Aorta (tissue), 5 donors: Measurements from ENCODE around the gene CARD18. TPM values are rescaled to one million over a fixed set of nuclear protein-coding genes. Genes with fewer than 3 reads are reported as not detected.

Experiments
- ATAC-seq: fragments of 200-7000 bp; cut with Tn5 transposase; one replicate; pipeline ENCODE4 v1.9.1; 2022; ENCODE audit warnings: moderate library complexity; ENCODE audit not compliant: low FRiP score
- DNase-seq, 2 donors: peaks; one replicate each; pipeline ENCODE4 v3.0.0-alpha.2; 2020
- H3K27ac ChIP-seq, 2 donors: one replicate each; pipeline ENCODE4 v1.5.1; 2013; ENCODE audit warnings: low read length in 2 of 2, mild to moderate bottlenecking in 2 of 2, moderate library complexity in 2 of 2, control low read depth in 1 of 2, inconsistent platforms in 1 of 2, low read depth in 1 of 2
- H3K27me3 ChIP-seq, 2 donors: one replicate each; pipeline ENCODE4 v1.6.1; 2013; ENCODE audit warnings: control low read depth in 1 of 2, low read length in 1 of 2, mild to moderate bottlenecking in 1 of 2, moderate library complexity in 1 of 2; ENCODE audit not compliant: insufficient read depth in 2 of 2, control insufficient read depth in 1 of 2
- H3K36me3 ChIP-seq, 2 donors: one replicate each; pipeline ENCODE4 v1.6.1; 2013; ENCODE audit warnings: control low read depth in 1 of 2, low read length in 1 of 2, mild to moderate bottlenecking in 1 of 2; ENCODE audit not compliant: insufficient read depth in 2 of 2, control insufficient read depth in 1 of 2
- H3K4me1 ChIP-seq, 2 donors: one replicate each; pipeline ENCODE4 v1.6.1; 2013; ENCODE audit warnings: low read length in 2 of 2, control low read depth in 1 of 2, mild to moderate bottlenecking in 1 of 2, moderate library complexity in 1 of 2; ENCODE audit not compliant: insufficient read depth in 2 of 2, control insufficient read depth in 1 of 2
- H3K4me3 ChIP-seq, 2 donors: one replicate each; pipeline ENCODE4 v1.5.1; 2013; ENCODE audit warnings: low read length in 2 of 2, control low read depth in 1 of 2, mild to moderate bottlenecking in 1 of 2
- H3K9me3 ChIP-seq: one replicate; pipeline ENCODE4 v1.6.1; 2013; ENCODE audit warnings: mild to moderate bottlenecking, low read length; ENCODE audit not compliant: control insufficient read depth
- WGBS, 2 donors: extraction: QIAGEN DNeasy Blood & Tissue Kit; methylation state at CpG; one replicate each; pipeline ENCODE4 v1.1.7; 2013; 5-methylcytosine and 5-hydroxymethylcytosine counted together
- intact Hi-C, 2 donors: fragments of 100-400 bp; cut with DNase I; formaldehyde crosslinking; loops; one replicate each; pipeline versions ENCODE4 v1.14.2 to v1.15.0; 2022
- polyA plus RNA-seq, 2 donors: library from polyadenylated mRNA; stranded (reverse); fragments of 200-250 nt; gene quantifications; one replicate each; pipeline ENCODE4 v1.2.3, GENCODE V29; 2013
- total RNA-seq, 2 donors: library from RNA; stranded (reverse); fragmentation: NEBNext Ultra II Directional; extraction: Animal tissue kit (Norgen Biotek cat#: 25700); gene quantifications; one replicate each; pipeline ENCODE4 v1.2.1, GENCODE V29; 2021
- donor health status: healthy with polysubstance abuse.
- donor health status: Bipolar disorder and iron deficiency.
- donor health status: DM: no; HTN: no; CAD: no.
- donor health status: DM: no; HTN: no; CAD: no.
- donor health status: DM: yes; HTN: yes; CAD: no.

The CARD18 gene
- total and polyA plus RNA-seq, 4 donors = not detected

DNA sequence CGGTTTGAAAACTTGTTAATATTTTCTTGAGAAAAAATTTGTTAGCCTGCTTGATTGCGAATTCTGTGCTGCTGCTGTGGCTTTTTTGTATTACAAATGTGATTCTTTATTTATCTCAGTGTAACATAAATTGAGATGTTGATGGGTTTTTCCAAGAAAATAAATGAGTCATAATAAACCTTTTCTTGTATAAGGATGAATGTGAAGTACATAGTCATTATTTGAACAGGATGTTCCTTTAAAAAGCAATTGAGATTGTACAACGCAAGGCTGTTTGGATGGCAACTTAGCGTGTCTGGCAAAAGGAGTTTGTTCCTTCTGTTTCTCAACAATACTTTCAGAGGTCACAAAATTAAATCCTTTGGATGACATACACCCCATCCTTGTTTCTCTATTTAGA, 24.6 kb upstream of the CARD18 start:
- H3K4me1 ChIP-seq = no peaks in the 10 kb centered on the region
- no peak for ATAC-seq
- no peak overlapping the region for H3K27ac ChIP-seq
- no peaks in the 10 kb centered on the region for H3K27me3 ChIP-seq
- no peak overlapping the region for H3K4me3 ChIP-seq
- intact Hi-C loops = no loop called here
- 88 to 89% methylated on average over 4 of the region's 4 CpGs for WGBS, 2 donors
- no peaks in the 10 kb centered on the region for H3K36me3 ChIP-seq
- no peaks in the 10 kb centered on the region for H3K9me3 ChIP-seq
- no peak for DNase-seq

DNA sequence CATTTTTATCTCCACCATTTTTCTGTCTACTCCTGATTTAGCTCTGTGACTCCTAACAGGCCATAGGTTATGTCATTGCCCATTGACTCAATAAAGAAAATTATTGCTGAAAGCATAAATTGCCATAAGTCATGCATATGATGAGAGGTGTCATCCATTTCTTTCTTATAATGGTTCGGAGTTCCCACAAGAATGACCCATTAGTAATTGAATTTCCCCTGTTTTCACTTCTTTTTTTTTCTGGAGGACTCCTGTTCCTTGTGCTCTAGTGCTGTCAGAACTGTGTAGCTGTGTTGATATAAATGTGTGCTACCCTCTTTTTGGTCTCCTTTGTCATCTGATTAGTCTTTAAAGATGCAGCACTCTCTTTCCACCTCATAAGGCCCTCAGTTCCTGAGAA, 22.9 kb upstream of the CARD18 start:
- Histone ChIP-seq H3K36me3 (no peaks in the 10 kb centered on the region), H3K27ac (no peak overlapping the region), H3K4me1 (no peaks in the 10 kb centered on the region), H3K9me3 (no peaks in the 10 kb centered on the region), H3K4me3 (no peak overlapping the region), H3K27me3 (no peaks in the 10 kb centered on the region)
- intact Hi-C loops = no loop called here
- ATAC-seq = no peak
- WGBS, 2 donors = 0 to 74% methylated on average over 1 of the region's 1 CpG
- no peak for DNase-seq

DNA sequence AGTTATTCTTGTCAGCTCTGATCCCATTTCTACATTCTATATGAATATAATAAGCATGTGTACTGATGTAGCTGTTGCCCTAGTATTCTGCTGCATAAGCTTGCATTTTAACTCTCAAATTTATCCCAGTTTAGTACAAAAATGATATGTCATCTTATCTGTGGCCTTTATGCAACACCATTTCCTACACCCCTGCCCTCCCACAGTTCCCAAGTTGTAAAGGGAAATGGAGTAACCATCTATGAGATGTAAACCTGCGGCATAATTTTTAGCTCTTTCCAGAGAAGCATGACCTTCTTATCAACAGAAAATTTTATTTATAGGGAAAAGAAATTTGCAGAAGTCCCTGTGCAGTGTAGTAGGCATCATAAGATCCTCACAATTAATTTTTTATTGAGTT, 18.9 kb upstream of the CARD18 start:
- ATAC-seq = no peak
- WGBS, 2 donors = 86 to 89% methylated on average over 1 of the region's 1 CpG
- H3K4me3 ChIP-seq = no peak overlapping the region
- H3K4me1 ChIP-seq = no peaks in the 10 kb centered on the region
- H3K27me3 ChIP-seq = no peaks in the 10 kb centered on the region
- H3K9me3 ChIP-seq = no peaks in the 10 kb centered on the region
- no peak overlapping the region for H3K27ac ChIP-seq
- no peaks in the 10 kb centered on the region for H3K36me3 ChIP-seq
- no peak for DNase-seq
- intact Hi-C loops = no loop called here

DNA sequence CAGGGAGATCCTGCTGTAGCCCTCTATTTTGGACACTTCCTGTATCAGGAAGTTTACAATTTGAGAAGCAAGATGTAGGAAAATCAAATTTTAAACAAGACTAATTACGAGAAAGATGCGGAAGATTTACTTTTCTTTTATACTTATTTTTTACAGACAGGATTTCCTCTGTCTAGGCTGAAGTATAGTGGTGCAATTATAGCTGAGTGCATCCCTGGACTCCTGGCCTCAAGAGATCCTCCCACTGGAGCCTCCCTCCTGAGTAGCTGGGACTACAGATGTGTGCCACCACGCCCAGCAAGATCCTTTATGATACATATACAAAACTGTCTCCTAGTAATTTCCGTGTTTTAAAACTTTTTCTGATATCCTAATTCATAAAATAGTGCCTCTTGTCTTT, 17.2 kb upstream of the CARD18 start:
- DNase-seq (no peak), ATAC-seq (no peak)
- 78 to 88% methylated on average over 4 of the region's 4 CpGs for WGBS, 2 donors
- no peak overlapping the region for H3K4me3 ChIP-seq
- intact Hi-C loops = no loop called here
- H3K9me3 ChIP-seq = no peaks in the 10 kb centered on the region
- no peaks in the 10 kb centered on the region for H3K36me3 ChIP-seq
- no peaks in the 10 kb centered on the region for H3K4me1 ChIP-seq
- H3K27ac ChIP-seq = no peak overlapping the region
- H3K27me3 ChIP-seq = no peaks in the 10 kb centered on the region

DNA sequence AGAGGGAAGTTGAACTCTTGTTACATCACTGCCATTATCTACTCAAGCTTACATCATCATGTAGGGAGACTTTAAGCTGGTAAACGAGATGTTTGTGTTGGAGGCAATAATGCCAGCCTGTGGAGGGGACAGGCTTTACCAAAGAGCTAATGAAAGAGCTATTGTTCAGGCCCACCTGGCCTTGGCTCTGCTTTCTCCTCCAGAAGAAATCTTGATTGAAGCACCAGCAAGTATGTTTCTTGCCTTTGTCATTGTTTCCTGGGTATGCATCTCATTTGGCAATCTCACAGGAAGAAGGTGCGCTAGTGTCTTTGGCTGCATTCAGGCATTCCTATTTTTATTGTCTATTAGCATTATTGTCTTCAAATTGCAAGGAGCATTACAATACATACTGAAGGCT, 16.7 kb upstream of the CARD18 start:
- H3K9me3 ChIP-seq = no peaks in the 10 kb centered on the region
- DNase-seq = no peak
- H3K4me1 ChIP-seq = no peaks in the 10 kb centered on the region
- H3K36me3 ChIP-seq = no peaks in the 10 kb centered on the region
- ATAC-seq = no peak
- no peaks in the 10 kb centered on the region for H3K27me3 ChIP-seq
- no peak overlapping the region for H3K27ac ChIP-seq
- no peak overlapping the region for H3K4me3 ChIP-seq
- intact Hi-C loops = no loop called here
- WGBS, 2 donors = 72 to 78% methylated on average over 2 of the region's 2 CpGs

DNA sequence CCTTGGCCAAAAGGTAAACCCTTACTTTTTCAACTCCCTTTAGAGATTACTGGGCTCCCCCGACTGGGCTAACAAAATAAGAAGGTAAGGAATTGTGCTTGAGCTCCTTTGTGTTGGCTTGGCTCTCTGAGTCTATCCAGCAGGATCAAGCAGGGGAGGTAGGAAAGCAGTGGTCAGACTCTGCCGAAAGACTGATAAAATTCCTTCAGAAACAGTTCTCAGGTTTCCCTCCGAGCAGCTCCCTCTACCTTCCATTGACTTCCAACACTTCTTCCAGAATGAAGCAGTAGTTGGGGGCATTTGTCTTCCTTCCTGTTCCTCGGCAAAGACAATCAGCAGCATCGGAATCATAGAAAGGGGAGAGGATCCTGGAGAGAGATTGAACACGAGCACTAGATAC, 16.1 kb upstream of the CARD18 start:
- 81 to 90% methylated on average over 6 of the region's 6 CpGs for WGBS, 2 donors
- no peaks in the 10 kb centered on the region for H3K9me3 ChIP-seq
- H3K4me1 ChIP-seq = no peaks in the 10 kb centered on the region
- no peak overlapping the region for H3K4me3 ChIP-seq
- intact Hi-C loops = no loop called here
- H3K27me3 ChIP-seq = no peaks in the 10 kb centered on the region
- ATAC-seq (no peak), DNase-seq (no peak)
- no peaks in the 10 kb centered on the region for H3K36me3 ChIP-seq
- H3K27ac ChIP-seq = no peak overlapping the region

DNA sequence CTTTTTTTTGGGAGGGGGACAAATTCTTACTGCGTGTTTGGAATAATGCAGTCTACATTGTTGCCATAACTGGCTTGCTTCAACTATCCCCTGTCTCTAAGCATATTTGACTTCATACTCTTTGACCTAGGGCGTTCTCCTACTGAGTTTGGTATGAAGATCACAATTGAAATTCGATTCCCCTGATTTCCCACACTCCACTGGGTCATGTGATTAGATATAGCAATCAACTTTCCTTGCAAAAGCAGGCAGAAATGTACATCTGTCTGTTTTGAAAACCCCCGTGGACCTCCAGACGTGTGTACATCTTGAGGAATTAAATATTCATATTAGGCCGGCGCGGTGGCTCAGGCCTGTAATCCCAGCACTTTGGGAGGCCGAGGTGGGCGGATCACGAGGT, 13.8 kb upstream of the CARD18 start:
- ATAC-seq = no peak
- H3K4me1 ChIP-seq = no peaks in the 10 kb centered on the region
- WGBS, 2 donors = 88% methylated on average over 11 of the region's 11 CpGs
- H3K9me3 ChIP-seq = no peaks in the 10 kb centered on the region
- no peak overlapping the region for H3K4me3 ChIP-seq
- no peak overlapping the region for H3K27ac ChIP-seq
- intact Hi-C loops = no loop called here
- no peaks in the 10 kb centered on the region for H3K27me3 ChIP-seq
- no peak for DNase-seq
- no peaks in the 10 kb centered on the region for H3K36me3 ChIP-seq

DNA sequence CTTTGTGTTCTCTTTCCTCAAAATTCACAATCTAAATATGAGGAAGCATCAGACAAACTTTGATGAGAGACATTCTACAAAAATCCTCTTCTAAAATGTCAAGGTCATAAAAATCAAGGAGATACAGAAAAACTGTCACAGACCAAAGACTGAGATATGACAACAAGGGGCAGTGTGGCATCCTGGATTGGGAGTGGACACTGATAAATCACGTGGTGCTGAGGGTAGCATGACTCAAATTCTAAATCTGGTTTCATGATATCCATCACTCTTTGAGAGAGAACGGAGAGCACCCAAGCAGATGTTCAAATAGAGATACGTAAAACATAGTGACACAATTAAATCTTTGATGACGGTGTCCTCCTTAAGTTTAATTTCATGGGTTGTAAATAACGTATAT, 13.0 kb upstream of the CARD18 start:
- Histone ChIP-seq H3K27me3 (no peaks in the 10 kb centered on the region), H3K27ac (no peak overlapping the region), H3K9me3 (no peaks in the 10 kb centered on the region), H3K36me3 (no peaks in the 10 kb centered on the region), H3K4me1 (no peaks in the 10 kb centered on the region), H3K4me3 (no peak overlapping the region)
- intact Hi-C loops = no loop called here
- 74 to 75% methylated on average over 5 of the region's 5 CpGs for WGBS, 2 donors
- DNase-seq (no peak), ATAC-seq (no peak)

DNA sequence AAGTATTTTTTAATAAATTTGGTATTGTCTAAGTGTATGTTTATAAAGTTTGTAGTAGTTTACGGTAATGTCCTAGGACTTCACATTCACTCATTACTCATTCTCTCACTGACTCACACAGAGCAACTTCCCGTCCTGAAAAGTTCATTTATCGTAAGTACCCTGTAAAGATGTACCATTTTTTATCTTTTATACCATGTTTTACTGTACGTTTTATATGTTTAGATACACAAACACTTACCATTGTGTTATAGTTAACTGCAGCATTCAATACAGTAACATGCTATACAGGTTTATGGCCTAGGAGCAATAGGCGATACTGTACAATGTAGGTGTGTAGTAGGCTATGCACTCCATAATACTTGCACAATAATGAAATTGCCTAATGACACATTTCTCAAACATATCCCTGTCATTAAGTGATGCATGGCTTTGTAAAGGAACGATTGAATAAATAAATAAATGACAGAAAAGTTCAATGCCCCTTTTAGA, 12.5 kb upstream of the CARD18 start:
- H3K4me3 ChIP-seq = no peak overlapping the region
- no peaks in the 10 kb centered on the region for H3K4me1 ChIP-seq
- ATAC-seq = no peak
- H3K27ac ChIP-seq = no peak overlapping the region
- no peak for DNase-seq
- intact Hi-C loops = no loop called here
- no peaks in the 10 kb centered on the region for H3K36me3 ChIP-seq
- H3K9me3 ChIP-seq = no peaks in the 10 kb centered on the region
- WGBS, 2 donors = 69 to 79% methylated on average over 6 of the region's 6 CpGs
- no peaks in the 10 kb centered on the region for H3K27me3 ChIP-seq
